KMS-11 (cell line): ENCODE data around the gene CREBL2.

Source experiments
- H2AFZ ChIP-seq: fragments of 200-600 bp; sonication (generic); 2 replicates; pipeline ENCODE4 v1.6.1; 2016; ENCODE audit warnings: antibody characterized with exemption, mixed run types, low read depth
- H3K27ac ChIP-seq: fragments of 200-600 bp; sonication (generic); 2 replicates; pipeline ENCODE4 v1.6.1; 2016; ENCODE audit warnings: mild to moderate bottlenecking, mixed run types
- H3K27me3 ChIP-seq: fragments of 200-600 bp; sonication (generic); 2 replicates; pipeline ENCODE4 v1.6.1; 2017; ENCODE audit warnings: mild to moderate bottlenecking, low read depth, mixed run types, moderate library complexity; ENCODE audit not compliant: insufficient read depth
- H3K36me3 ChIP-seq: fragments of 200-600 bp; sonication (generic); 2 replicates; pipeline ENCODE4 v1.6.1; 2017; ENCODE audit warnings: mild to moderate bottlenecking, mixed run types; ENCODE audit not compliant: insufficient read depth
- H3K4me1 ChIP-seq: fragments of 200-600 bp; sonication (generic); 2 replicates; pipeline ENCODE4 v1.6.1; 2016; ENCODE audit warnings: mild to moderate bottlenecking, low read depth, mixed run types; ENCODE audit not compliant: poor library complexity, severe bottlenecking
- H3K4me2 ChIP-seq: fragments of 200-600 bp; sonication (generic); 2 replicates; pipeline ENCODE4 v1.7.0; 2016; ENCODE audit warnings: mild to moderate bottlenecking, mixed run types
- H3K4me3 ChIP-seq: fragments of 200-600 bp; sonication (generic); IDR thresholded peaks from 2 replicates; pipeline ENCODE4 v1.6.1; 2017; ENCODE audit warnings: low read depth, low read length, mixed read lengths; ENCODE audit not compliant: insufficient read depth
- H3K79me2 ChIP-seq: fragments of 200-600 bp; sonication (generic); 2 replicates; pipeline ENCODE4 v1.6.1; 2016; ENCODE audit warnings: low read depth, mixed run types; ENCODE audit not compliant: insufficient read depth
- H3K9ac ChIP-seq: fragments of 200-600 bp; sonication (generic); 2 replicates; pipeline ENCODE4 v1.6.1; 2016; ENCODE audit warnings: mild to moderate bottlenecking, mixed run types
- H4K20me1 ChIP-seq: fragments of 200-600 bp; sonication (generic); 2 replicates; pipeline ENCODE4 v1.6.1; 2016; ENCODE audit warnings: mild to moderate bottlenecking, mixed run types; ENCODE audit not compliant: insufficient read depth
- TF ChIP-seq, protein P1 (sequence below): fragments of 200-600 bp; sonication (generic); conservative IDR thresholded peaks from 2 replicates; pipeline ENCODE4 v1.6.1; 2017; ENCODE audit warnings: low read depth, mild to moderate bottlenecking, antibody characterized with exemption, low read length, moderate library complexity, mixed read lengths

Gene CREBL2

GRCh38 chr12:12606781-12607589, 4.7 kb upstream of the CREBL2 start:
- Histone ChIP-seq H3K79me2 (no peaks in the 10 kb centered on the region), H3K4me2 (no peak overlapping the region), H2AFZ (no peak overlapping the region), H3K4me1 (peaks cover 4% of the 10 kb centered on the region), H3K27ac (no peak overlapping the region), H3K9ac (no peak overlapping the region), H3K36me3 (no peaks in the 10 kb centered on the region), H3K27me3 (no peaks in the 10 kb centered on the region), H3K4me3 (no peak overlapping the region), H4K20me1 (no peaks in the 10 kb centered on the region)
- TF ChIP-seq, protein P1, sequence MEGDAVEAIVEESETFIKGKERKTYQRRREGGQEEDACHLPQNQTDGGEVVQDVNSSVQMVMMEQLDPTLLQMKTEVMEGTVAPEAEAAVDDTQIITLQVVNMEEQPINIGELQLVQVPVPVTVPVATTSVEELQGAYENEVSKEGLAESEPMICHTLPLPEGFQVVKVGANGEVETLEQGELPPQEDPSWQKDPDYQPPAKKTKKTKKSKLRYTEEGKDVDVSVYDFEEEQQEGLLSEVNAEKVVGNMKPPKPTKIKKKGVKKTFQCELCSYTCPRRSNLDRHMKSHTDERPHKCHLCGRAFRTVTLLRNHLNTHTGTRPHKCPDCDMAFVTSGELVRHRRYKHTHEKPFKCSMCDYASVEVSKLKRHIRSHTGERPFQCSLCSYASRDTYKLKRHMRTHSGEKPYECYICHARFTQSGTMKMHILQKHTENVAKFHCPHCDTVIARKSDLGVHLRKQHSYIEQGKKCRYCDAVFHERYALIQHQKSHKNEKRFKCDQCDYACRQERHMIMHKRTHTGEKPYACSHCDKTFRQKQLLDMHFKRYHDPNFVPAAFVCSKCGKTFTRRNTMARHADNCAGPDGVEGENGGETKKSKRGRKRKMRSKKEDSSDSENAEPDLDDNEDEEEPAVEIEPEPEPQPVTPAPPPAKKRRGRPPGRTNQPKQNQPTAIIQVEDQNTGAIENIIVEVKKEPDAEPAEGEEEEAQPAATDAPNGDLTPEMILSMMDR = no peak

DNA sequence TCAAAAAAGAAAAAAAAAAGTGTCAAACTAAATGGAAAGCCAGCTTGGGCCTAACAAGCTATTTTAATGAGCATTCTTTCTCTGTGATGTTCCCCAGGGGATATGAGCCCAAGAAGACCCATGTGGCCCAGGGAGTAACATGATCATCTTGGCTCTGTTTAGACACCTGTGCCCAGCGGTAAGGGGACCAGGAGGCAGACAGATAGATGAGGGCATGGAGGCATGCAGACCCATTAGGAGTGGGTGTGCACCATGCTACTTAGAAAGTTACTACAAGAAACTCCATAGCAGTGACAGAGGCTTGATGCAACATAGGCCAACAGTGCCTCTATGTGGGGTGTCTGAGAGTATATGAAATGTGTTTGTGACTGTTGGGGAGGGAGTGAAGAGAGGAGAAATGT, 3.1 kb upstream of the CREBL2 start:
- no peaks in the 10 kb centered on the region for H3K27me3 ChIP-seq
- no peaks in the 10 kb centered on the region; the same call in 1 of the 2 replicates for H3K79me2 ChIP-seq

GRCh38 chr12:12609692-12610091, 2.0 kb upstream of the CREBL2 start:
- H3K27ac ChIP-seq = no peak overlapping the region
- no peak overlapping the region for H3K9ac ChIP-seq
- H3K4me2 ChIP-seq = no peak overlapping the region
- H2AFZ ChIP-seq = no peak overlapping the region
- no peak overlapping the region for H3K4me3 ChIP-seq
- H3K4me1 ChIP-seq = peaks cover 16% of the 10 kb centered on the region
- H3K36me3 ChIP-seq = no peaks in the 10 kb centered on the region
- TF ChIP-seq, protein P1 = no peak
- H3K79me2 ChIP-seq = no peaks in the 10 kb centered on the region; the same call in 1 of the 2 replicates
- H3K27me3 ChIP-seq = no peaks in the 10 kb centered on the region
- no peaks in the 10 kb centered on the region for H4K20me1 ChIP-seq

More for the DNA sequence above, 3.1 kb upstream of the CREBL2 start:
- Histone ChIP-seq H2AFZ (no peak overlapping the region), H3K36me3 (no peaks in the 10 kb centered on the region), H3K9ac (no peak overlapping the region), H3K4me3 (no peak overlapping the region), H3K4me1 (peaks cover 15% of the 10 kb centered on the region), H3K27ac (no peak overlapping the region), H4K20me1 (no peaks in the 10 kb centered on the region), H3K4me2 (no peak overlapping the region)
- TF ChIP-seq, protein P1 = no peak

- TF ChIP-seq, protein P1 = no peak
- peak overlapping the region; percentile 81; the same call in 1 of the 2 replicates for H3K9ac ChIP-seq
- H3K27me3 ChIP-seq = no peaks in the 10 kb centered on the region
- no peaks in the 10 kb centered on the region for H3K36me3 ChIP-seq
- H3K79me2 ChIP-seq = no peaks in the 10 kb centered on the region; the same call in 1 of the 2 replicates
- H2AFZ ChIP-seq = peak overlapping the region; percentile 96; the same call in 1 of the 2 replicates
- peaks cover 16% of the 10 kb centered on the region for H3K4me1 ChIP-seq
- no peak overlapping the region for H3K4me3 ChIP-seq
- H3K27ac ChIP-seq = peak overlapping the region; percentile 87; the same call in 1 of the 2 replicates
- peak overlapping the region; percentile 84 for H3K4me2 ChIP-seq
- H4K20me1 ChIP-seq = no peaks in the 10 kb centered on the region
Measured at GRCh38 chr12:12610711-12611110, 965 bp upstream of the CREBL2 start.
